OCI-LY1 (cell line): ENCODE results near the gene ZDHHC9.

Experiments used
- H2AFZ ChIP-seq: fragments of 200-600 bp; sonication (generic), shearing (Covaris generic); 2 replicates; pipeline ENCODE4 v1.6.0; 2014; ENCODE audit warnings: antibody characterized with exemption, mild to moderate bottlenecking, low read length
- H3F3A ChIP-seq: fragments of 200-600 bp; sonication (generic), shearing (Covaris generic); 2 replicates; pipeline ENCODE4 v1.6.0; 2014; ENCODE audit warnings: mild to moderate bottlenecking, antibody characterized with exemption, low read length, moderate library complexity; ENCODE audit not compliant: insufficient read depth
- H3K27ac ChIP-seq: fragments of 200-600 bp; sonication (generic); 2 replicates; pipeline ENCODE4 v1.5.1; 2014; ENCODE audit warnings: low read length, mixed run types, mild to moderate bottlenecking, low read depth; ENCODE audit not compliant: poor library complexity, severe bottlenecking
- H3K27me3 ChIP-seq: fragments of 200-600 bp; sonication (generic); 2 replicates; pipeline ENCODE4 v1.6.0; 2014; ENCODE audit warnings: antibody characterized with exemption, mild to moderate bottlenecking, low read length, moderate library complexity; ENCODE audit not compliant: insufficient read depth
- H3K36me3 ChIP-seq: fragments of 200-600 bp; sonication (generic); 2 replicates; pipeline ENCODE4 v1.6.1; 2014; ENCODE audit warnings: mild to moderate bottlenecking, antibody characterized with exemption, low read length, moderate library complexity, mixed read lengths; ENCODE audit not compliant: insufficient read depth
- H3K4me1 ChIP-seq: fragments of 200-600 bp; sonication (generic); 2 replicates; pipeline ENCODE4 v1.5.1; 2014; ENCODE audit warnings: mild to moderate bottlenecking, low read length, moderate library complexity; ENCODE audit not compliant: insufficient read depth, severe bottlenecking
- H3K4me2 ChIP-seq: fragments of 200-600 bp; sonication (generic), shearing (Covaris generic); 2 replicates; pipeline ENCODE4 v1.6.1; 2014; ENCODE audit warnings: low read length
- H3K4me3 ChIP-seq: fragments of 200-600 bp; sonication (generic); 2 replicates; pipeline ENCODE4 v1.5.1; 2014; ENCODE audit warnings: low read length, low read depth, mild to moderate bottlenecking, mixed read lengths; ENCODE audit not compliant: poor library complexity, severe bottlenecking
- H3K79me2 ChIP-seq: fragments of 200-600 bp; shearing (Covaris generic); 2 replicates; pipeline ENCODE4 v1.6.1; 2016; ENCODE audit warnings: mixed run types, low read length, mixed read lengths; ENCODE audit not compliant: insufficient read depth
- H3K9ac ChIP-seq: fragments of 200-600 bp; sonication (generic), shearing (Covaris generic); 2 replicates; pipeline ENCODE4 v1.6.1; 2014; ENCODE audit warnings: mild to moderate bottlenecking, low read length, mixed read lengths
- H3K9me2 ChIP-seq: fragments of 200-600 bp; sonication (generic), shearing (Covaris generic); 2 replicates; pipeline ENCODE4 v1.6.1; 2014; ENCODE audit warnings: low read depth, mild to moderate bottlenecking, low read length, mixed read lengths
- H3K9me3 ChIP-seq: fragments of 200-600 bp; shearing (Covaris generic); 2 replicates; pipeline ENCODE4 v1.6.1; 2014; ENCODE audit warnings: low read length, mixed read lengths
- H4K20me1 ChIP-seq: fragments of 200-600 bp; sonication (generic), shearing (Covaris generic); 2 replicates; pipeline ENCODE4 v1.6.0; 2016; ENCODE audit warnings: mild to moderate bottlenecking, low read length; ENCODE audit not compliant: insufficient read depth
- EZH2 ChIP-seq: fragments of 200-600 bp; sonication (generic), shearing (Covaris generic); IDR thresholded peaks from 2 replicates; pipeline ENCODE4 v1.8.0; 2017; ENCODE audit warnings: borderline replicate concordance, mixed run types, mild to moderate bottlenecking, antibody characterized with exemption, low read length, moderate library complexity, mixed read lengths
- TF ChIP-seq, protein P1 (sequence below): fragments of 200-600 bp; sonication (generic), shearing (Covaris generic); IDR thresholded peaks from 2 replicates; pipeline ENCODE4 v1.5.1; 2017; ENCODE audit warnings: mild to moderate bottlenecking, antibody characterized with exemption, low read length, moderate library complexity, mixed read lengths

Gene ZDHHC9

GRCh38 chrX:129785160-129785947 is 58.3 kb downstream of the ZDHHC9 start:
- Histone ChIP-seq H3K9me2 (no peaks in the 10 kb centered on the region), H3K79me2 (peaks cover 29% of the 10 kb centered on the region), H3K4me2 (peak overlapping the region; percentile 25; the same call in 1 of the 2 replicates), H4K20me1 (no peaks in the 10 kb centered on the region), H3K9ac (no peak overlapping the region; the same call in 1 of the 2 replicates), H3K9me3 (no peaks in the 10 kb centered on the region), H2AFZ (no peak overlapping the region), H3K4me1 (peaks cover 61% of the 10 kb centered on the region), H3K4me3 (peak overlapping the region; percentile 23), H3K27me3 (no peaks in the 10 kb centered on the region), H3F3A (no peaks in the 10 kb centered on the region), H3K27ac (peak overlapping the region; percentile 72), H3K36me3 (peaks cover 61% of the 10 kb centered on the region)
- no peak for TF ChIP-seq EZH2
- TF ChIP-seq, protein P1, sequence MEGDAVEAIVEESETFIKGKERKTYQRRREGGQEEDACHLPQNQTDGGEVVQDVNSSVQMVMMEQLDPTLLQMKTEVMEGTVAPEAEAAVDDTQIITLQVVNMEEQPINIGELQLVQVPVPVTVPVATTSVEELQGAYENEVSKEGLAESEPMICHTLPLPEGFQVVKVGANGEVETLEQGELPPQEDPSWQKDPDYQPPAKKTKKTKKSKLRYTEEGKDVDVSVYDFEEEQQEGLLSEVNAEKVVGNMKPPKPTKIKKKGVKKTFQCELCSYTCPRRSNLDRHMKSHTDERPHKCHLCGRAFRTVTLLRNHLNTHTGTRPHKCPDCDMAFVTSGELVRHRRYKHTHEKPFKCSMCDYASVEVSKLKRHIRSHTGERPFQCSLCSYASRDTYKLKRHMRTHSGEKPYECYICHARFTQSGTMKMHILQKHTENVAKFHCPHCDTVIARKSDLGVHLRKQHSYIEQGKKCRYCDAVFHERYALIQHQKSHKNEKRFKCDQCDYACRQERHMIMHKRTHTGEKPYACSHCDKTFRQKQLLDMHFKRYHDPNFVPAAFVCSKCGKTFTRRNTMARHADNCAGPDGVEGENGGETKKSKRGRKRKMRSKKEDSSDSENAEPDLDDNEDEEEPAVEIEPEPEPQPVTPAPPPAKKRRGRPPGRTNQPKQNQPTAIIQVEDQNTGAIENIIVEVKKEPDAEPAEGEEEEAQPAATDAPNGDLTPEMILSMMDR: no peak

- H3K9me2 ChIP-seq: no peaks in the 10 kb centered on the region
- peaks cover 29% of the 10 kb centered on the region for H3K79me2 ChIP-seq
- H3K4me1 ChIP-seq: peaks cover 69% of the 10 kb centered on the region
- peak overlapping the region; percentile 85 for H3K4me3 ChIP-seq
- no peak overlapping the region for H3K9ac ChIP-seq
- H2AFZ ChIP-seq: no peak overlapping the region
- H3K36me3 ChIP-seq: peaks cover 52% of the 10 kb centered on the region
- no peaks in the 10 kb centered on the region for H3F3A ChIP-seq
- H4K20me1 ChIP-seq: no peaks in the 10 kb centered on the region
- no peaks in the 10 kb centered on the region for H3K27me3 ChIP-seq
- TF ChIP-seq, protein P1: no peak
- no peak for TF ChIP-seq EZH2
- peak overlapping the region; percentile 99 for H3K27ac ChIP-seq
- H3K4me2 ChIP-seq: peak overlapping the region; percentile 91; the same call in 1 of the 2 replicates
- H3K9me3 ChIP-seq: no peaks in the 10 kb centered on the region
These were observed 59.3 kb downstream of the ZDHHC9 start for GRCh38 chrX:129784371-129784770.

DNA sequence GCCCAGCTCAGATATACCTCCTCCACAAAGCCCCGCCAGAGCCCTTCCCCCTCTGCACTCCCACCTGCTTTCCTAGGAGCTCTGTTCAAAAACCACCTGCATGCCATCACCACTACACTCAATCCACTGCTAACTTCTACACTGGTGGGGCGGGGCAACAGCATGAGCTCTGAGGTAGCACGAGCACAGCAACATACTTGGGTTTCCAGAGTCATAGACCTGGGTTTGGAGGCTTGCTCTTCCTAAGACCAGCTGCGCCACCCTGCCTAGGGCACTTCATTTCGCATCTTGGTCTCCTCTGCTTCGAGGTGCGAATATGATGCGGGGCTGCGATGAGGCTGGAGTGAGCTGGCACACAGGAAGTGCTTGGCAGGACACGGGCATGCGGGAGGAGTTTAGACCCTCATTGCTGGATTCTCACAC is 60.4 kb downstream of the ZDHHC9 start:
- Histone ChIP-seq H3K79me2 (peaks cover 29% of the 10 kb centered on the region), H3K4me2 (peak overlapping the region; percentile 91), H3K36me3 (peaks cover 43% of the 10 kb centered on the region), H3K27me3 (no peaks in the 10 kb centered on the region), H3K27ac (peak overlapping the region; percentile 99), H4K20me1 (no peaks in the 10 kb centered on the region), H3K4me1 (peaks cover 80% of the 10 kb centered on the region), H2AFZ (no peak overlapping the region), H3K9ac (peak overlapping the region; percentile 77; the same call in 1 of the 2 replicates), H3F3A (0 out of 2 replicates have a peak, but pooled peaks cover 5% of the 10 kb centered on the region), H3K9me3 (no peaks in the 10 kb centered on the region), H3K4me3 (peak overlapping the region; percentile 85), H3K9me2 (no peaks in the 10 kb centered on the region)
- TF ChIP-seq, protein P1: no peak
- TF ChIP-seq EZH2: no peak
